ENCODE results near the gene CRYAA. TPM values are rescaled to one million over a fixed set of nuclear protein-coding genes. Genes with fewer than 3 reads are reported as not detected.
"Not testable (repeated sequence)": the region's sequence is repeated elsewhere in the genome, so short reads cannot be mapped to it uniquely, and the experiment has no call there.

Gene CRYAA
- total and polyA plus RNA-seq, 2 of the 8 experiments (the other 6 are each of a cell fraction or from before 2014, with no cell fraction given) = not detected

- DNase-seq (ENCODE audit: low read depth in 1 of 2, low spot score in 2 of 2); H3K56ac ChIP-seq (replicated peaks; ENCODE audit: insufficient read length, low read depth, low read length); FAIRE-seq; H2BK15ac ChIP-seq (ENCODE audit: low read length); H4K8ac ChIP-seq (ENCODE audit: extremely low read depth, insufficient read depth, low read length); H2BK5ac ChIP-seq (ENCODE audit: low read depth, low read length); H3K9me3 ChIP-seq (ENCODE audit: insufficient read depth in 2 of 2, low read depth in 1 of 2, low read length in 1 of 2); H3K4ac ChIP-seq (replicated peaks; ENCODE audit: insufficient read length, low read depth, low read length); H3K79me2 ChIP-seq (ENCODE audit: control insufficient read depth in 1 of 2, insufficient read depth in 2 of 2, low read length in 2 of 2); POLR2A ChIA-PET (ENCODE audit: partially characterized antibody); H2BK120ac ChIP-seq (replicated peaks; ENCODE audit: low read depth, low read length); H3K4me2 ChIP-seq (ENCODE audit: insufficient read depth in 1 of 2, low read depth in 2 of 2, low read length in 2 of 2); H3K18ac ChIP-seq (ENCODE audit: extremely low read depth, low read length); H2BK12ac ChIP-seq (ENCODE audit: low read depth, low read length); CTCF ChIA-PET (ENCODE audit: partially characterized antibody); H4K91ac ChIP-seq (replicated peaks; ENCODE audit: insufficient read length, low read length); H3K14ac ChIP-seq (ENCODE audit: insufficient read length); H3K36me3 ChIP-seq (ENCODE audit: control insufficient read depth in 2 of 4, insufficient read depth in 4 of 4, low read length in 3 of 4); H4K5ac ChIP-seq (ENCODE audit: insufficient read length, low read depth, low read length); H2BK20ac ChIP-seq (ENCODE audit: low read length); H4K20me1 ChIP-seq (replicated peaks in 1 of 2; ENCODE audit: control insufficient read depth in 1 of 2, insufficient read depth in 2 of 2, low read length in 2 of 2); H2AK5ac ChIP-seq (ENCODE audit: low read depth, low read length); H3K23ac ChIP-seq (ENCODE audit: insufficient read length); H3K79me1 ChIP-seq (ENCODE audit: low read depth, low read length); H3K27me3 ChIP-seq (replicated peaks in 1 of 4; ENCODE audit: control insufficient read depth in 3 of 4, extremely low read depth in 1 of 4, insufficient read depth in 3 of 4, low read length in 3 of 4); H3K4me3 ChIP-seq (ENCODE audit: extremely low read depth in 1 of 4, insufficient read depth in 2 of 4, low read depth in 3 of 4, low read length in 4 of 4); H2AFZ ChIP-seq (ENCODE audit: low read length); H3K9ac ChIP-seq (replicated peaks in 1 of 4; ENCODE audit: extremely low read depth in 1 of 4, low read depth in 3 of 4, low read length in 3 of 4); H3K27ac ChIP-seq (ENCODE audit: low read depth, low read length); H3K23me2 ChIP-seq (ENCODE audit: low read depth, low read length); H3K4me1 ChIP-seq (replicated peaks in 1 of 4; ENCODE audit: control insufficient read depth in 3 of 4, insufficient read depth in 4 of 4, low read length in 3 of 4): not testable (repeated sequence)
- no CpG with 5 or more reads among the region's 17 CpGs for WGBS, 2 experiments (ENCODE audit: extremely low coverage in 1 of 2, insufficient coverage in 1 of 2, insufficient read length in 1 of 2, insufficient replicate concordance in 2 of 2, low coverage in 1 of 2, low lambda C conversion rate in 2 of 2, missing lambda C conversion rate in 1 of 2)
These were observed 27.4 kb upstream of the CRYAA start for GRCh38 chr21:43141407-43141806.

- not testable (repeated sequence) for H3K23me2 ChIP-seq (ENCODE audit: low read depth, low read length); H3K9ac ChIP-seq (replicated peaks in 1 of 4; ENCODE audit: extremely low read depth in 1 of 4, low read depth in 3 of 4, low read length in 3 of 4)
These were observed 22.2 kb upstream of the CRYAA start for GRCh38 chr21:43146637-43147036.

More at GRCh38 chr21:43146637-43147036, 22.2 kb upstream of the CRYAA start:
- H3K18ac ChIP-seq (ENCODE audit: extremely low read depth, low read length); CTCF ChIA-PET (ENCODE audit: partially characterized antibody); H2AK5ac ChIP-seq (ENCODE audit: low read depth, low read length); H3K27ac ChIP-seq (ENCODE audit: low read depth, low read length); H3K4me1 ChIP-seq (replicated peaks in 1 of 4; ENCODE audit: control insufficient read depth in 3 of 4, insufficient read depth in 4 of 4, low read length in 3 of 4); H3K14ac ChIP-seq (ENCODE audit: insufficient read length); H3K27me3 ChIP-seq (replicated peaks in 1 of 4; ENCODE audit: control insufficient read depth in 3 of 4, extremely low read depth in 1 of 4, insufficient read depth in 3 of 4, low read length in 3 of 4); H2BK5ac ChIP-seq (ENCODE audit: low read depth, low read length); H4K20me1 ChIP-seq (replicated peaks in 1 of 2; ENCODE audit: control insufficient read depth in 1 of 2, insufficient read depth in 2 of 2, low read length in 2 of 2); FAIRE-seq; H3K4me3 ChIP-seq (ENCODE audit: extremely low read depth in 1 of 4, insufficient read depth in 2 of 4, low read depth in 3 of 4, low read length in 4 of 4); H2BK12ac ChIP-seq (ENCODE audit: low read depth, low read length); H4K5ac ChIP-seq (ENCODE audit: insufficient read length, low read depth, low read length); H4K8ac ChIP-seq (ENCODE audit: extremely low read depth, insufficient read depth, low read length); H3K36me3 ChIP-seq (ENCODE audit: control insufficient read depth in 2 of 4, insufficient read depth in 4 of 4, low read length in 3 of 4); DNase-seq (ENCODE audit: low read depth in 1 of 2, low spot score in 2 of 2); H3K79me1 ChIP-seq (ENCODE audit: low read depth, low read length); H4K91ac ChIP-seq (replicated peaks; ENCODE audit: insufficient read length, low read length); H3K4me2 ChIP-seq (ENCODE audit: insufficient read depth in 1 of 2, low read depth in 2 of 2, low read length in 2 of 2); H3K9me3 ChIP-seq (ENCODE audit: insufficient read depth in 2 of 2, low read depth in 1 of 2, low read length in 1 of 2); H3K56ac ChIP-seq (replicated peaks; ENCODE audit: insufficient read length, low read depth, low read length); POLR2A ChIA-PET (ENCODE audit: partially characterized antibody); H2AFZ ChIP-seq (ENCODE audit: low read length); H2BK15ac ChIP-seq (ENCODE audit: low read length); H3K79me2 ChIP-seq (ENCODE audit: control insufficient read depth in 1 of 2, insufficient read depth in 2 of 2, low read length in 2 of 2); H3K23ac ChIP-seq (ENCODE audit: insufficient read length); H3K4ac ChIP-seq (replicated peaks; ENCODE audit: insufficient read length, low read depth, low read length); H2BK120ac ChIP-seq (replicated peaks; ENCODE audit: low read depth, low read length); H2BK20ac ChIP-seq (ENCODE audit: low read length): not testable (repeated sequence)
- WGBS, 2 experiments (ENCODE audit: extremely low coverage in 1 of 2, insufficient coverage in 1 of 2, insufficient read length in 1 of 2, insufficient replicate concordance in 2 of 2, low coverage in 1 of 2, low lambda C conversion rate in 2 of 2, missing lambda C conversion rate in 1 of 2) = no CpG with 5 or more reads among the region's 12 CpGs
